ENCODE data around the gene ZNF768. TPM values are rescaled to one million over a fixed set of nuclear protein-coding genes. Genes with fewer than 3 reads are reported as not detected.

The ZNF768 gene
- total and polyA plus RNA-seq, 2 experiments from 2014 or later: 8.3 to 43.0 TPM

- TF ChIP-seq ZNF331 (CRISPR knock-in tag; IDR thresholded peaks at IDR 0.05; ENCODE audit: low read depth) (no peak), POLR2AphosphoS5 (IDR thresholded peaks at IDR 0.05; ENCODE audit: low read depth) (no peak), EZH2phosphoT487 (IDR thresholded peaks at IDR 0.05; ENCODE audit: unreplicated experiment) (no peak), NANOG (IDR thresholded peaks at IDR 0.05; ENCODE audit: borderline replicate concordance) (no peak), ZNF114 (CRISPR knock-in tag; IDR thresholded peaks at IDR 0.05) (no peak), CTCF (conservative IDR thresholded peaks at IDR 0.05; ENCODE audit: low read depth in 2 of 2) (no peak), CREB1 (CRISPR knock-in tag; IDR thresholded peaks at IDR 0.05; ENCODE audit: low read depth) (no peak), JUNB (IDR thresholded peaks at IDR 0.05; ENCODE audit: unreplicated experiment) (no peak), STAT1 (IDR thresholded peaks at IDR 0.05; ENCODE audit: unreplicated experiment) (no peak)
- TF ChIP-seq, protein P1, sequence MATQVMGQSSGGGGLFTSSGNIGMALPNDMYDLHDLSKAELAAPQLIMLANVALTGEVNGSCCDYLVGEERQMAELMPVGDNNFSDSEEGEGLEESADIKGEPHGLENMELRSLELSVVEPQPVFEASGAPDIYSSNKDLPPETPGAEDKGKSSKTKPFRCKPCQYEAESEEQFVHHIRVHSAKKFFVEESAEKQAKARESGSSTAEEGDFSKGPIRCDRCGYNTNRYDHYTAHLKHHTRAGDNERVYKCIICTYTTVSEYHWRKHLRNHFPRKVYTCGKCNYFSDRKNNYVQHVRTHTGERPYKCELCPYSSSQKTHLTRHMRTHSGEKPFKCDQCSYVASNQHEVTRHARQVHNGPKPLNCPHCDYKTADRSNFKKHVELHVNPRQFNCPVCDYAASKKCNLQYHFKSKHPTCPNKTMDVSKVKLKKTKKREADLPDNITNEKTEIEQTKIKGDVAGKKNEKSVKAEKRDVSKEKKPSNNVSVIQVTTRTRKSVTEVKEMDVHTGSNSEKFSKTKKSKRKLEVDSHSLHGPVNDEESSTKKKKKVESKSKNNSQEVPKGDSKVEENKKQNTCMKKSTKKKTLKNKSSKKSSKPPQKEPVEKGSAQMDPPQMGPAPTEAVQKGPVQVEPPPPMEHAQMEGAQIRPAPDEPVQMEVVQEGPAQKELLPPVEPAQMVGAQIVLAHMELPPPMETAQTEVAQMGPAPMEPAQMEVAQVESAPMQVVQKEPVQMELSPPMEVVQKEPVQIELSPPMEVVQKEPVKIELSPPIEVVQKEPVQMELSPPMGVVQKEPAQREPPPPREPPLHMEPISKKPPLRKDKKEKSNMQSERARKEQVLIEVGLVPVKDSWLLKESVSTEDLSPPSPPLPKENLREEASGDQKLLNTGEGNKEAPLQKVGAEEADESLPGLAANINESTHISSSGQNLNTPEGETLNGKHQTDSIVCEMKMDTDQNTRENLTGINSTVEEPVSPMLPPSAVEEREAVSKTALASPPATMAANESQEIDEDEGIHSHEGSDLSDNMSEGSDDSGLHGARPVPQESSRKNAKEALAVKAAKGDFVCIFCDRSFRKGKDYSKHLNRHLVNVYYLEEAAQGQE (IDR thresholded peaks at IDR 0.05; ENCODE audit: unreplicated experiment): no peak
- TF ChIP-seq, protein P2, sequence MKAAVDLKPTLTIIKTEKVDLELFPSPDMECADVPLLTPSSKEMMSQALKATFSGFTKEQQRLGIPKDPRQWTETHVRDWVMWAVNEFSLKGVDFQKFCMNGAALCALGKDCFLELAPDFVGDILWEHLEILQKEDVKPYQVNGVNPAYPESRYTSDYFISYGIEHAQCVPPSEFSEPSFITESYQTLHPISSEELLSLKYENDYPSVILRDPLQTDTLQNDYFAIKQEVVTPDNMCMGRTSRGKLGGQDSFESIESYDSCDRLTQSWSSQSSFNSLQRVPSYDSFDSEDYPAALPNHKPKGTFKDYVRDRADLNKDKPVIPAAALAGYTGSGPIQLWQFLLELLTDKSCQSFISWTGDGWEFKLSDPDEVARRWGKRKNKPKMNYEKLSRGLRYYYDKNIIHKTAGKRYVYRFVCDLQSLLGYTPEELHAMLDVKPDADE (IDR thresholded peaks at IDR 0.05): no peak
These were observed 43.6 kb upstream of the ZNF768 start (continued) for GRCh38 chr16:30569746-30570635.

GRCh38 chr16:30569281-30569680 is 42.9 kb upstream of the ZNF768 start:
- Histone ChIP-seq H3K36me3 (ENCODE audit: insufficient read depth) (no peaks in the 10 kb centered on the region), H3K27ac (ENCODE audit: low read depth) (no peak overlapping the region), H2AFZ (no peak overlapping the region), H4K20me1 (replicated peaks; ENCODE audit: insufficient read depth) (no peaks in the 10 kb centered on the region; the same call in 1 of the 2 replicates), H3K27me3 (ENCODE audit: insufficient read depth) (no peaks in the 10 kb centered on the region), H3K4me1 (ENCODE audit: insufficient read depth) (peaks cover 18% of the 10 kb centered on the region), H3K4me3 (no peak overlapping the region), H3K9me2 (ENCODE audit: insufficient read depth) (no peaks in the 10 kb centered on the region), H3K4me2 (peak overlapping the region; percentile 49; the same call in 1 of the 2 replicates), H3K79me2 (replicated peaks; ENCODE audit: insufficient read depth) (no peaks in the 10 kb centered on the region), H3F3A (replicated peaks; ENCODE audit: low read depth) (0 out of 2 replicates have a peak, but pooled peaks cover 9% of the 10 kb centered on the region)
- Mint-ChIP-seq H3K9me3 (no peaks in the 10 kb centered on the region; the same call in 2 of the 3 replicates), H3K27me3 (ENCODE audit: insufficient read depth, low read depth, poor library complexity) (peaks cover 7% of the 10 kb centered on the region), H3K4me3 (no peak overlapping the region), H3K4me1 (peaks cover 17% of the 10 kb centered on the region), H3K27ac (no peak overlapping the region), H3K36me3 (ENCODE audit: low read depth) (no peaks in the 10 kb centered on the region)
- TF ChIP-seq, protein P1 (IDR thresholded peaks at IDR 0.05; ENCODE audit: unreplicated experiment): no peak
- no peak for ATAC-seq
- DNase-seq (ENCODE audit: low spot score): no peak

All from GM23338 (cell line).